AG09309 (cell line): ENCODE data around the gene LRMDA.
"Not testable (repeated sequence)": the region's sequence is repeated elsewhere in the genome, so short reads cannot be mapped to it uniquely, and the experiment has no call there.

Source experiments
- DNase-seq: peaks from one replicate; pipeline ENCODE4 v3.0.0-alpha.2; 2010; ENCODE audit warnings: low read depth
- H3K4me3 ChIP-seq: 2 replicates; pipeline ENCODE4 v1.5.1; 2011; ENCODE audit warnings: mild to moderate bottlenecking, low read depth, low read length, moderate library complexity; ENCODE audit not compliant: control insufficient read depth
- TF ChIP-seq, protein P1 (sequence below): IDR thresholded peaks from 2 replicates; pipeline ENCODE4 v1.5.1; 2011; ENCODE audit warnings: mild to moderate bottlenecking, low read depth, low read length, inconsistent platforms; ENCODE audit not compliant: insufficient read depth, control insufficient read depth; ENCODE audit errors: missing control alignments

The LRMDA gene

GRCh38 chr10:76055466-76055865 is 624.0 kb downstream of the LRMDA start:
- no peak for DNase-seq
- no peak overlapping the region for H3K4me3 ChIP-seq
- TF ChIP-seq, protein P1, sequence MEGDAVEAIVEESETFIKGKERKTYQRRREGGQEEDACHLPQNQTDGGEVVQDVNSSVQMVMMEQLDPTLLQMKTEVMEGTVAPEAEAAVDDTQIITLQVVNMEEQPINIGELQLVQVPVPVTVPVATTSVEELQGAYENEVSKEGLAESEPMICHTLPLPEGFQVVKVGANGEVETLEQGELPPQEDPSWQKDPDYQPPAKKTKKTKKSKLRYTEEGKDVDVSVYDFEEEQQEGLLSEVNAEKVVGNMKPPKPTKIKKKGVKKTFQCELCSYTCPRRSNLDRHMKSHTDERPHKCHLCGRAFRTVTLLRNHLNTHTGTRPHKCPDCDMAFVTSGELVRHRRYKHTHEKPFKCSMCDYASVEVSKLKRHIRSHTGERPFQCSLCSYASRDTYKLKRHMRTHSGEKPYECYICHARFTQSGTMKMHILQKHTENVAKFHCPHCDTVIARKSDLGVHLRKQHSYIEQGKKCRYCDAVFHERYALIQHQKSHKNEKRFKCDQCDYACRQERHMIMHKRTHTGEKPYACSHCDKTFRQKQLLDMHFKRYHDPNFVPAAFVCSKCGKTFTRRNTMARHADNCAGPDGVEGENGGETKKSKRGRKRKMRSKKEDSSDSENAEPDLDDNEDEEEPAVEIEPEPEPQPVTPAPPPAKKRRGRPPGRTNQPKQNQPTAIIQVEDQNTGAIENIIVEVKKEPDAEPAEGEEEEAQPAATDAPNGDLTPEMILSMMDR: no peak

DNA sequence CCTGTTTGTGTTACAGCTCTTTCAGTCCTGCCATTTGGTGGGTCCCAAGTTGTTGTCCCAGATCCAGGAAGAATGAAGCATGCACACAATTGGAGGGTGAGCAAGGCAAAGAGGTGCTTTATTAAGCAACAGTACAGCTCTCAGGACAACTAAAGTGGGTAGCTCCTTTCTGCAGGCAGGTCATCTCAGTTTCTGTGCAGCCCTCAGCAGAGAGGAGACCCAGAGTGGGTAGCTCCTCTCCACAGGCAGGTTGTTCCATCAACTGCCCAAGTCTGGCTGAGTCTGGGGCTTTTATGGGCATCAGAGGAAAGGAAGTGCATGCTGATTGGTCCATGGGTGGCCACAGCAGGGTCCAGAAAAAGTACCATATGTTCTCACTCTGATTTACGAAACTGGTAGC is 624.5 kb downstream of the LRMDA start:
- DNase-seq: no peak
- H3K4me3 ChIP-seq: no peak overlapping the region
- TF ChIP-seq, protein P1: no peak

DNA sequence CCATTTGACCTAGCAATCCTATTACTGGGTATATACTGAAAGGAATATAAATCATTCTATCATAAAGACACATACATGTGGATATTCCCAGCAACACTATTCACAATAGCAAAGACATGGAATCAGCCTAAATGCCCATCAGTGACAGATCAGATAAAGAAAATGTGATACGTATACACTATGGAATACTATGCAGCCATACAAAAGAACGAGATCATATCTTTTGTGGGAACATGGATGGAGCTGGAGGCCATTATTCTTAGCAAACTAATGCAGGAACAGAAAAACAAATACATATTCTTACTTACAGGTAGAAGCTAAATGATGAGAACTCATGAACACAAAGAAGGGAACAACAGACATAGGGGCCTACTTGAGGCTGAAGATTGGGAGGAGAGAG is 629.6 kb downstream of the LRMDA start:
- H3K4me3 ChIP-seq, DNase-seq: not testable (repeated sequence)

DNA sequence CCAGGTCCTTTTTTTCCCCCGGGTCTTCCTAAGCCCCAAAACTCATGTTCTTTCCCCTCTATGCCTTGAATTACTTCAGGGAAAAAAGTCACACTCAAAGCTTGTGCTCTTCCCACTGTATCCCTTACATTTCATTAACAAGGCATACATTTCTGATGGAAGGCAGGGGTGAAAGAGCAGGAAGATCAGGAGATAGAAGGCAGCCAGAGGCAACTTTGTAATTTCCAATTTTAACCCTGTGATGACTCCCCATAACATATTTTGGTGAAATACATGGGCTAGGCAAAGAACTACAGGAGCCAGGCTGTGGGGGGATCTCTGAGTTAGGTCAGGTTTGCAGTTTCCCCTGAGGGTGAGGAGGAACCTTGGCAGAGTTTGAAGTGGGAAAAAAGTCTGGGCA is 635.0 kb downstream of the LRMDA start:
- no peak for DNase-seq

GRCh38 chr10:76067447-76067846 is 636.0 kb downstream of the LRMDA start:
- H3K4me3 ChIP-seq: no peak overlapping the region
- DNase-seq: no peak
- TF ChIP-seq, protein P1: no peak

More for the DNA sequence above, 635.0 kb downstream of the LRMDA start:
- TF ChIP-seq, protein P1: no peak
- H3K4me3 ChIP-seq: no peak overlapping the region

DNA sequence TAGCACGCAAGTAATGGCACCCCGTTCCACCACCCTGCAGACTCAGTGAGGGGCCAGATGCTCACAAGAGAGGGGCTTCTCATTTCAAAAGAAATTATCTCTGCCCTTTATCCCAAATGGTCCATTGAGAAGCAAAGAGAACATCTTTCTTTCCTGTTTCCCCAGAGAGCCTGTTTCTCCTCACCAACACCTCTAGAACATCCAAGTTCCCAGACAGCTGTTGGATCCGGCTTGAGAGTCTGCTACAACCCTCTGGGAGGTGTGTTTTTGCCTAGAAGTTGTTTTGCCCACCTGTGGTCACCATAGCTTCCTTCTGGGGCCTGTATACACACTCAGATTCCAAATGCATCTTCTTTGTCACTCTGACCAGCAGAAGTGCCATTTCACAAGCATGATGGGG is 637.4 kb downstream of the LRMDA start:
- no peak for DNase-seq
- no peak overlapping the region for H3K4me3 ChIP-seq
- TF ChIP-seq, protein P1: no peak

DNA sequence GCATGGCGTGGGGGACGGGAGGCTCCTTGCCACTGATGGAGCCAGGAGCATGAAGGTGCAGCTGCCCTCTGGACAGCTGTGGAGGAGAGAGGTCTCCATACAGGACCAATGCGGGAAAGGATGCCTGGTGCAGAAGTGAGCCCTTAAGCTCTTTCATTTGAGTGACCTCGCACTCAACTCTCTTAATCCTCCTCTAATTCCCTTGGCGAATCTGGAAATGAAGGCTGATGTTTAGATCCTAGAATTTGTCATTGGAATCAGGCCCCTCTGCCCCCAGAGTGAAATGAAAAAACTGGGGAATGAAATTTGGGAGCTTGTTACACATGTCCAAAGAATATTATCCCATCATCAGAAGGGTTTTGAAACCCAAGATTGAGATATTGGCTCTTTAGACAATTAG is 639.5 kb downstream of the LRMDA start:
- H3K4me3 ChIP-seq: no peak overlapping the region
- no peak for DNase-seq
- TF ChIP-seq, protein P1: no peak
